Breast epithelium (tissue), 4 donors: ENCODE data around the gene SWAP70. TPM values are rescaled to one million over a fixed set of nuclear protein-coding genes. Genes with fewer than 3 reads are reported as not detected.

Source experiments
- DNase-seq, 2 donors: peaks; one replicate each; pipeline ENCODE4 v3.0.0-alpha.2; 2019; ENCODE audit warnings: low spot score in 2 of 2
- H3K27ac ChIP-seq, 2 donors: fragments of 200-600 bp; sonication (generic) in 1 of 2; one replicate each; pipeline ENCODE4 v1.5.1; 2016 to 2019; ENCODE audit warnings: mild to moderate bottlenecking in 1 of 2
- H3K27me3 ChIP-seq, 2 donors: fragments of 200-600 bp; sonication (generic) in 1 of 2; one replicate each; pipeline versions ENCODE4 v1.5.1 to v1.6.0; 2017 to 2019; ENCODE audit warnings: control low read depth in 1 of 2, mild to moderate bottlenecking in 1 of 2
- H3K36me3 ChIP-seq: fragments of 200-600 bp; one replicate; pipeline ENCODE4 v1.5.1; 2019
- H3K4me1 ChIP-seq, 2 donors: fragments of 200-600 bp; sonication (generic); one replicate each; pipeline ENCODE4 v1.5.1; 2016 to 2019; ENCODE audit warnings: control low read depth in 1 of 2
- H3K4me3 ChIP-seq, 3 donors: fragments of 200-600 bp; sonication (generic); 1 replicate in 2 of 3; 2 replicates in 1 of 3; pipeline ENCODE4 v1.5.1; 2016 to 2019; ENCODE audit warnings: mild to moderate bottlenecking in 3 of 3, moderate library complexity in 2 of 3
- H3K9me3 ChIP-seq, 2 donors: fragments of 200-600 bp; sonication (generic) in 1 of 2; one replicate each; pipeline ENCODE4 v1.5.1; 2016 to 2019; ENCODE audit warnings: control low read depth in 1 of 2
- POLR2A ChIP-seq: fragments of 450-650 bp; IDR thresholded peaks from one replicate; pipeline ENCODE4 v1.6.1; 2016; ENCODE audit warnings: antibody characterized with exemption, mild to moderate bottlenecking, moderate library complexity
- POLR2AphosphoS5 ChIP-seq, 3 donors: sonication (generic); formaldehyde crosslinking; IDR thresholded peaks; one replicate each; pipeline ENCODE4 v1.6.1; 2017; ENCODE audit warnings: antibody characterized with exemption in 3 of 3
- intact Hi-C: fragments of 100-400 bp; cut with DNase I; formaldehyde crosslinking; loops from one replicate; pipeline ENCODE4 v1.15.1; 2023; ENCODE audit warnings: low total_unique reads
- total RNA-seq, 3 donors: library from RNA; depleted of rRNA; stranded (reverse); fragments of >200 nt; gene quantifications; one replicate each; pipeline ENCODE4 v1.1.0, GENCODE V29; 2016
- TF ChIP-seq, protein P1 (sequence below), 3 donors: fragments of 450-650 bp; IDR thresholded peaks; one replicate each; pipeline ENCODE4 v1.5.1; 2016 to 2017; ENCODE audit warnings: antibody characterized with exemption in 3 of 3, mild to moderate bottlenecking in 3 of 3, moderate library complexity in 3 of 3

The SWAP70 gene
- total RNA-seq, 3 donors from 2014 or later: 36.8 to 64.5 (median 60.6) TPM

DNA sequence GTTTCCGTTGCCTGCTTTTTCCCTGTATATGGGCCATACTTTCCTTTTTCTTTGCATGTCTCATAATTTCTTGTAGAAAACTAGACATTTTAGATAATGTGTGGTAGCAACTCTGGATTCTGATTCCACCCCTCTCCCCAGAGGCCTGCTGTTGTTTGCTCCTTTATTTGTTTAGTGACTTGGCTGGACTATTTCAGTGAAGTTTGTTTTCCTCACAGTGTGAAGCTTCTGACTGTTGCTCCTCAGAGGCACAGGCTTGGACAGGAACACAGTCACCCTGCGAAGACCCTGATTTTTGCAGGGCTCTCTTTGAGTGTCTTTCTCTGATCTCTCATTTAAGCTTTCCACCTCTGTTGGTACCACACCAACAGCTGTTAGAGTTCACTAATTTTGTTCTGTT is 72.5 kb downstream of the SWAP70 start:
- Histone ChIP-seq H3K27ac (peak overlapping the region; percentile 60 to 62), H3K27me3 (no peaks in the 10 kb centered on the region), H3K36me3 (no peaks in the 10 kb centered on the region), H3K9me3 (no peaks in the 10 kb centered on the region), H3K4me3 (no peak overlapping the region), H3K4me1 (no peaks in the 10 kb centered on the region)
- no peak for DNase-seq
- no peak for TF ChIP-seq POLR2AphosphoS5 (IDR thresholded peaks at IDR 0.05)
- TF ChIP-seq POLR2A: no peak
- TF ChIP-seq, protein P1, sequence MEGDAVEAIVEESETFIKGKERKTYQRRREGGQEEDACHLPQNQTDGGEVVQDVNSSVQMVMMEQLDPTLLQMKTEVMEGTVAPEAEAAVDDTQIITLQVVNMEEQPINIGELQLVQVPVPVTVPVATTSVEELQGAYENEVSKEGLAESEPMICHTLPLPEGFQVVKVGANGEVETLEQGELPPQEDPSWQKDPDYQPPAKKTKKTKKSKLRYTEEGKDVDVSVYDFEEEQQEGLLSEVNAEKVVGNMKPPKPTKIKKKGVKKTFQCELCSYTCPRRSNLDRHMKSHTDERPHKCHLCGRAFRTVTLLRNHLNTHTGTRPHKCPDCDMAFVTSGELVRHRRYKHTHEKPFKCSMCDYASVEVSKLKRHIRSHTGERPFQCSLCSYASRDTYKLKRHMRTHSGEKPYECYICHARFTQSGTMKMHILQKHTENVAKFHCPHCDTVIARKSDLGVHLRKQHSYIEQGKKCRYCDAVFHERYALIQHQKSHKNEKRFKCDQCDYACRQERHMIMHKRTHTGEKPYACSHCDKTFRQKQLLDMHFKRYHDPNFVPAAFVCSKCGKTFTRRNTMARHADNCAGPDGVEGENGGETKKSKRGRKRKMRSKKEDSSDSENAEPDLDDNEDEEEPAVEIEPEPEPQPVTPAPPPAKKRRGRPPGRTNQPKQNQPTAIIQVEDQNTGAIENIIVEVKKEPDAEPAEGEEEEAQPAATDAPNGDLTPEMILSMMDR (IDR thresholded peaks at IDR 0.05): no peak
- intact Hi-C loops: no loop called here

DNA sequence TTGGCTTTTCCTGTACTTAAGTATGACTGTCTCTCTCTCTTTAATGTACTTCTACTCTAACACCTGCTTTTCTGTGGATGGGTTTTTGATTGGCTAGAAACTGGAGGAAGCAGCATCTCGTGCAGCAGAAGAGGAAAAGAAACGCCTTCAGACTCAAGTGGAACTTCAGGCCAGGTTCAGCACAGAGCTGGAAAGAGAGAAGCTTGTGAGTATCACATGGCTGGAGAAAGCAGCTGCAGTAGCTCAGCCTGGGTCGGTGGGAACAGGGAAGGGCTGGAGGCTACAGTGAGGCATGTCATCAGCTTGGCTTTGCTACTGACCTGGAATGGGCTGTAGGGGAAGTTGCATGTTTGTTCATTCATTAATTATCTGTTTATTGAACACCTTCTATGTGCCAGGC is 74.2 kb downstream of the SWAP70 start:
- H3K4me3 ChIP-seq: no peak overlapping the region
- DNase-seq: no peak
- intact Hi-C loops: no loop called here
- H3K27me3 ChIP-seq: no peaks in the 10 kb centered on the region
- no peaks in the 10 kb centered on the region for H3K36me3 ChIP-seq
- TF ChIP-seq, protein P1 (IDR thresholded peaks at IDR 0.05): no peak
- no peak for TF ChIP-seq POLR2A
- TF ChIP-seq POLR2AphosphoS5 (IDR thresholded peaks at IDR 0.05): no peak
- H3K27ac ChIP-seq: peak overlapping the region in 1 of 2 donors; percentile 67
- no peaks in the 10 kb centered on the region for H3K4me1 ChIP-seq
- H3K9me3 ChIP-seq: no peaks in the 10 kb centered on the region

DNA sequence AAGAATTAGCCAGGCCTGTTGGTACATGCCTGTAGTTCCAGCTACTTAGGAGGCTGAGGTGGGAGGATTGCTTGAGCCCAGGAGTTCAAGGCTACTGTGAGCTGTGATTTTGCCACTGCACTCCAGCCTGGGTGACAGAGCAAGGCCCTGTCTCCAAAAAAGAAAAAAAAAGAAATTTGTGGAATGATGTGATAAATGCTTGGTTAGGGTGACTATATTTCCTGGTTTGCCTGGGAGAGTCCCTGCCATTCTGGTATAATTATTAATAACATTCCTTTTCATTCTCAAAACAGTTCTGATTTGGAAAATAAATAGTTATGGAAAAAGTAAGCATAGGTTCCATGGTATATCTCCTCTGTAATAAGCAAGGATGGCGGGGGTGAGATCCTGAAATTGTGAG is 74.8 kb downstream of the SWAP70 start:
- DNase-seq: no peak
- TF ChIP-seq, protein P1 (IDR thresholded peaks at IDR 0.05): no peak
- no peak for TF ChIP-seq POLR2A
- no peak for TF ChIP-seq POLR2AphosphoS5 (IDR thresholded peaks at IDR 0.05)
- Histone ChIP-seq H3K4me3 (no peak overlapping the region), H3K9me3 (no peaks in the 10 kb centered on the region), H3K27me3 (no peaks in the 10 kb centered on the region), H3K36me3 (no peaks in the 10 kb centered on the region), H3K27ac (peak overlapping the region; percentile 52 to 67), H3K4me1 (no peaks in the 10 kb centered on the region)
- intact Hi-C loops: no loop called here

DNA sequence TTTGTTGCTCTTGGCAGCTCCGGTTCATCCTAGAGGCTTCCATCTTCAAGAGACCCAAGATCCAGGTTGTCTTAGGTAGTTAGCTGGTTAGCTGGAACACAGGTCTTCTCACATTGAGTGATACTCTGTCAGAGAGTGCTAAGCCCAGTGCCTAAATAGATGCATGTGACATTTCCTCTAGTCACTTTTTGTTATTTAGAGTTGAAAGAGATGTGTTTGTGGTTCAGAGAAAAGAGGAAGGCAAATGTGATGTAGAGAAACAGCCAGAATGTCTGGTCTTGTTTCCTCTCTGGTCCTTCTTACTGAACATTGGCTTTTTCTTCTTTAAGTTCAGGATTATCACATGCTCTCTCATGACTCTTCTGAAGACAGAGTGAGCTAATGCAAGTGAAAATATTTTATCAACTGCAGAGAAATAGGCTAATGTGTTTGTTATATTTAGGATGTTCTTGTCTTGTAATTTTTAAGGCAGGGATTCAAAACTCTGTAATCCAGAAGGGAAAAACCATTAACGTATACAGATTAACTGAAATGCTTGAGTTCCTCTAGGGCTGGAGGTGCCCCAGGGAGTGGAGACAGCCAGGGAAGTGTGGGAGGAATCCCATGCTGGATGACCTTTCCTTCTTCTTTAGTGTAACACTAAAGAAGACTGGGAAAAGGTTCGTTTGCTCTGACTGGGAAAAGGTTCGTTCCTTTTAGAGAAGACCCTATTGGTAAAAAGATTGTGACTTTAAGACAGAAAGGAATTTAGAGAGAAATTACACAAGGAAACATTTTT is 75.4 kb downstream of the SWAP70 start:
- no peak overlapping the region for H3K4me3 ChIP-seq
- no peaks in the 10 kb centered on the region for H3K9me3 ChIP-seq
- intact Hi-C loops: no loop called here
- H3K27me3 ChIP-seq: no peaks in the 10 kb centered on the region
- no peak for TF ChIP-seq POLR2AphosphoS5 (IDR thresholded peaks at IDR 0.05)
- TF ChIP-seq, protein P1 (IDR thresholded peaks at IDR 0.05): no peak
- TF ChIP-seq POLR2A: no peak
- no peaks in the 10 kb centered on the region for H3K4me1 ChIP-seq
- no peaks in the 10 kb centered on the region for H3K36me3 ChIP-seq
- DNase-seq: no peak
- H3K27ac ChIP-seq: peak overlapping the region; percentile 57 to 67

DNA sequence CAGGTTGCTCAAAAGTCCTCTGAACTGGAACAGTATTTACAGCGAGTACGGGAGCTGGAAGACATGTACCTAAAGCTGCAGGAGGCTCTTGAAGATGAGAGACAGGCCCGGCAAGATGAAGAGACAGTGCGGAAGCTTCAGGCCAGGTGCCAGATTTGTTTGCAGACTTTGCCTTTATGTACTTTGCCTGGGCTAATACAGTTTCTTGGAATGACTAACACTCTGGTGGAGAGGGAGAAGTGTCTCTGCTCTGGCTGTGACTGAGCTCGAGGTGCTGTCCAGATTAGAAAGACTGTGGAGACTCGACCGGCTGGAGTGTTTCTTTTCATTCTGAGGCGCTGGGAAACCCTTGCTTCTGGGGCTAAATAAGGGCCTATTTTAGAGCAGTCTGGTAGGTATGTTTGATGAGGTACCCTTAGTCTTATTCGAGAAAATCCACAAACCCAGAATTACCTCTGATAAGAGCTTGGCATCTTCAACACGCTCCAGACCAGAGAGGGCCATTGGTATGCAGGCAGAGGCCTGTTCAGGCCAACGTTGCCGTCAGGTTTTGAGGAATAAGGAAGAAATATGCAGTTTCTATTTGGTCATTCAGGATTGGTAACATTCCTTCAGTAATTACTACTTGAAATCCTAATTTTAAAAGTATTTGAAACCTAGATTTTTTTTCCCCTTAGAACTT is 76.5 kb downstream of the SWAP70 start:
- no peaks in the 10 kb centered on the region for H3K36me3 ChIP-seq
- H3K27me3 ChIP-seq: no peaks in the 10 kb centered on the region
- DNase-seq: peak; percentile 52 to 78
- no peaks in the 10 kb centered on the region for H3K9me3 ChIP-seq
- H3K4me3 ChIP-seq: no peak overlapping the region
- peak overlapping the region; percentile 57 to 67 for H3K27ac ChIP-seq
- no peaks in the 10 kb centered on the region for H3K4me1 ChIP-seq
- intact Hi-C loops: no loop called here
- TF ChIP-seq POLR2A (no peak), POLR2AphosphoS5 (IDR thresholded peaks at IDR 0.05) (no peak)
- TF ChIP-seq, protein P1 (IDR thresholded peaks at IDR 0.05): no peak
